Measurements from ENCODE around the gene PABPN1. TPM values are rescaled to one million over a fixed set of nuclear protein-coding genes. Genes with fewer than 3 reads are reported as not detected.

PABPN1 gene
- total RNA-seq, 1 experiment from 2014 or later, result 126 TPM

DNA sequence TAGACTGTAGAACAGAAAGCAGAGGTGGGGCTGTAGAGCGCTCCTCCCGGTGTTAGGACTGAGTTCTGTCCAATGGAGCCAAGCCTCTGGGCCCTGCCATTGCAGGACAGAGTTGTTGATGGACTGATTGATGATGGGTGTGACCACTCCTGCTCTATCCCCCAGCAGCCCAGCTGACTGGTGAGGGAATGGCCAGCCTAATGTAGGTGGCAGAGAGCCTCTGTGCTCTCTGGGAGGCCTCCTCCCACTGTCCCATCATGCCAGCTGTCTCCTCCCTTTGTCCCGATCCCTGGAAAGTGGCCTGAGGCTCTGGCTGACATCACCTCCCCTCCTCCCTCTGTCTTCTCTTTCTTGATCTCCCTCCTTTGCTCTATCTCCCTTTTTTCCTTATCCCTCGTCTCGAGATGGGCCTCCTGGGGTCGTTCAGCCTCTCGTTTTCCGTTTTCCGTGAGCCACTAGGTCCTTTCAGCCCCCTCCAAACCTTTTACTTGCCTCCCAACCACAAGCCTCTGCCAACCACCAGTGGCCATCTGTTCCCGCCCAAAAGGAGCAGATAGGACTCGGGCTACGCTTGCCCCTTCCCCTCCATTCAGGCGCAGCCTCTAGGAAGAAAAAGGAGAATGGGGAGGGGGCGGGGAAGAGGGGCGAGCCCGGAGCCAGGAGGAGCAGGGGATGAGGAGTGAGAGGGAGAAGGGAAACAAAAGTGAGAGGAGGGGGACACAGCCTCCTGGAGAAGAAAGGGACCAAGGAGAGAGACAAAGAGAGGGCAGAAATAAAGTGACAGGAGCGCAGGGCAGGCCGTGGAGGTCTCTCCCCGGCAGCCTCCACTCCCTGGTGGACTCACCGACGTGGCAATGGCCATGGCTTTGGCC is 43.1 kb downstream of the PABPN1 start:
- Histone ChIP-seq H3K9me3 (ENCODE audit: low read length) (no peaks in the 10 kb centered on the region), H3K4me1 (ENCODE audit: low read length) (no peaks in the 10 kb centered on the region), H3K79me2 (ENCODE audit: low read length) (no peaks in the 10 kb centered on the region), H3K36me3 (ENCODE audit: insufficient read depth, low read length) (no peaks in the 10 kb centered on the region), H4K20me1 (ENCODE audit: insufficient read depth, low read depth, low read length) (no peaks in the 10 kb centered on the region), H3K9ac (ENCODE audit: low read length) (no peak overlapping the region), H3K9me2 (replicated peaks; ENCODE audit: insufficient read depth, low read length) (no peaks in the 10 kb centered on the region), H3K4me2 (ENCODE audit: low read depth, low read length, poor library complexity, severe bottlenecking) (no peak overlapping the region), H3K27me3 (ENCODE audit: low read length) (no peaks in the 10 kb centered on the region), H3K4me3 (ENCODE audit: low read length) (no peak overlapping the region), H3K27ac (ENCODE audit: low read length) (no peak overlapping the region), H2AFZ (ENCODE audit: low read length) (no peak overlapping the region)
- DNase-seq, result no peak

DNA sequence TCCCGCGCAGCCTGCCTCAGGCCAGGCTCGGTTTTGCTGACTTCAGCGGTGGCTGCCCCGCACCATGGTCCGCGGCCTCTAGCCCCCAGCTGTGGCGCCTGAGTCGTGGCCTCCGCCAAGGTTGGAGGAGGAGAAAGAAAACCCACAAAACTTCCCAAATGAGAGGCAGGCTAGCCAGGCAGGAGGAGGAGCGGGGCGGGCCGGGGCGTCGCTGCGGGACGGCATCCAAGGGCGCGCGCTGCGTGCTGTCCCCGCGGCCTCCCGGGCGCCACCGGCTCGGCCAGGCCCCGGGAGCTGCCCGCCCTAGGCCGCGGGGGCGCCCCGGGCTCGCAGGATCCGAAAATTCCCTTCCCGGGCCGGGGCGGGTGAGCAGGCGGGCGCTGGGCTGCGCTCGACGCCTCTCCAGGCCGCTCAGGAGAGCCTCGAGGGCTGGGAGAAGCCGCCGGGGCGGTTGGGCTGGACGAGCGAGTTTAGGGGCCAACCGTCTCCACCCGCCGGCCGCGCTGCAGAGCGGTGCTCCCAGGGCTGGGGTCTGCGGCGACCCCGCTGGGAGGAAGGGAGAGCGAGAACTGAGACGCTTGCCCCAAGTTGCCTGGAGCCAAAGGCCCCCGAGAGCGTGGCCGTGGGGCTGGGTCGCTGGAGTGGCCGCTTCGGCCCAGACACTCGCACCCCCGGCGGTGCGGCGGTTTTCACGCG is 43.9 kb downstream of the PABPN1 start, which contains the start of gene EFS:
TSS of gene EFS (minus strand) at position 137 of the 696 bp plus-strand sequence. CDS start 147 bp downstream, outside the sequence.
- Histone ChIP-seq H4K20me1 (ENCODE audit: insufficient read depth, low read depth, low read length) (no peaks in the 10 kb centered on the region), H3K4me3 (ENCODE audit: low read length) (no peak within 1 kb of the TSS), H2AFZ (ENCODE audit: low read length) (no peak within 1 kb of the TSS), H3K27me3 (ENCODE audit: low read length) (no peaks in the 10 kb centered on the region), H3K9me2 (replicated peaks; ENCODE audit: insufficient read depth, low read length) (no peaks in the 10 kb centered on the region), H3K27ac (ENCODE audit: low read length) (no peak within 1 kb of the TSS), H3K4me1 (ENCODE audit: low read length) (no peaks in the 10 kb centered on the region), H3K9ac (ENCODE audit: low read length) (no peak within 1 kb of the TSS), H3K79me2 (ENCODE audit: low read length) (no peaks in the 10 kb centered on the region), H3K4me2 (ENCODE audit: low read depth, low read length, poor library complexity, severe bottlenecking) (no peak within 1 kb of the TSS), H3K36me3 (ENCODE audit: insufficient read depth, low read length) (no peaks in the 10 kb centered on the region), H3K9me3 (ENCODE audit: low read length) (no peaks in the 10 kb centered on the region)
- DNase-seq, result no peak

DNA sequence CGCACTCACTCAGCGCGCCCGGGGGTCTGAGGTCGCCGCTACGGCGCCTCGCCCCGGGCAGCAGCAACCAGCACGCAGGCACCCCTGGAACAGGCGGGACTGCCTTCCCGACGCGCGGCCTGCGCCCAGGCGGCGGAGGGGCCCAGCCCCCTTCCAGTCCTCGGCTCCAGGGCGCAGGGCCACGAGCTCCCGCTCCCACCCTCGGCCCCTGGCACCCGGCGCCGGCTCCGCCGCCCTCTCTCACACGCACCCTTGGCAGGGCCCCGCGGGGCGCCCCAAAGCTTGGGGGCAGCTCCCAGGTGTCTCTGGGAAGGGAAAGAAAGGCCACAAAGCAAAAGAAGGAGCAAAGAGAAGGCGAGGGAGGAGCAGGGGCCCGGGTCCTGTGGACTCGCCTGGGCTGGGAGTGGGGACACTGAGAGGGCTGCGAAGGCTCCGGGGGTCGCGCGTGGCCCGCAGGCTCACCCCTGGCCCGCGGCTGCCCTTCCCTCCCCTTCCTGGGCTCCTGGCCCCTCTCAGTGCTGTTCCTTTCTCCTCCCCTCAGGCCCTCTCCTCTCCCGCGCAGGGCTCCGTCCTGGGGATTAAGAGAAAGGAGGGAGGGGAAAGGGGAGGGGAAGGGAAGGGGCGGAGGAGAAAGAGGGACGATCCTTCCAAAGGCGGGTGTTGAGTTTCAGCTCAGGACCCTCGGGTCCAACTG is 44.6 kb downstream of the PABPN1 start:
- Histone ChIP-seq H3K79me2 (ENCODE audit: low read length) (no peaks in the 10 kb centered on the region), H3K36me3 (ENCODE audit: insufficient read depth, low read length) (no peaks in the 10 kb centered on the region), H3K4me2 (ENCODE audit: low read depth, low read length, poor library complexity, severe bottlenecking) (no peak overlapping the region), H3K9me2 (replicated peaks; ENCODE audit: insufficient read depth, low read length) (no peaks in the 10 kb centered on the region), H2AFZ (ENCODE audit: low read length) (no peak overlapping the region), H3K4me3 (ENCODE audit: low read length) (no peak overlapping the region), H3K9me3 (ENCODE audit: low read length) (no peaks in the 10 kb centered on the region), H4K20me1 (ENCODE audit: insufficient read depth, low read depth, low read length) (no peaks in the 10 kb centered on the region), H3K27me3 (ENCODE audit: low read length) (no peaks in the 10 kb centered on the region), H3K4me1 (ENCODE audit: low read length) (no peaks in the 10 kb centered on the region), H3K27ac (ENCODE audit: low read length) (no peak overlapping the region), H3K9ac (ENCODE audit: low read length) (no peak overlapping the region)
- no peak for DNase-seq

DNA sequence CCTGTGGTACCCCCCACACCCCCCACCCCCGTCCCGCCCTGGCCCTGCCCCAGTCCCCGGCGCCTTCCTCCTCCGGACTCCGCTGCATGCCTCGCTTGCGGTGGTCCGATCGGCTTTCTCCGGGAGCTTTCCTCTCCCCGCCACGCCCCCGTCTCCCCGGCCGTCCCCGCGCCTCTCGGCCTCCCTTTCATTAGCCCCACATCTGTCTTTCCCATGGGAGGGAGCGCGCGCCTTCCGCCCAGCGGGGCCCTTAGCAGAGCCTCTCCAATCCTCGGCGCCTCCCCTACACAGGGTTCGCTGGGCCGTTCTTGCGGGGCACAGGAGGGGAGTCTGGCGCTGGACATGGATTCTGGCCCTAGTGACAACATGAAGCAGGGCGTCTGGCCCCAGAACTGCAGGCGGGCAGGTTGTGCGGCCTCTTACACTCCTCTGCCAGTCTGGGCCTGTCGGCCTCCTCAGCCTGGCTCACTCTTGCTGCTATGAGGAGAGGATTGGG is 45.2 kb downstream of the PABPN1 start:
- no peak overlapping the region for H3K27ac ChIP-seq (ENCODE audit: low read length)
- H3K9ac ChIP-seq (ENCODE audit: low read length), result no peak overlapping the region
- H3K4me3 ChIP-seq (ENCODE audit: low read length), result no peak overlapping the region
- no peaks in the 10 kb centered on the region for H3K4me1 ChIP-seq (ENCODE audit: low read length)
- H2AFZ ChIP-seq (ENCODE audit: low read length), result no peak overlapping the region
- no peaks in the 10 kb centered on the region for H3K36me3 ChIP-seq (ENCODE audit: insufficient read depth, low read length)
- no peaks in the 10 kb centered on the region for H4K20me1 ChIP-seq (ENCODE audit: insufficient read depth, low read depth, low read length)
- no peak overlapping the region for H3K4me2 ChIP-seq (ENCODE audit: low read depth, low read length, poor library complexity, severe bottlenecking)
- H3K79me2 ChIP-seq (ENCODE audit: low read length), result no peaks in the 10 kb centered on the region
- H3K9me3 ChIP-seq (ENCODE audit: low read length), result no peaks in the 10 kb centered on the region
- H3K9me2 ChIP-seq (replicated peaks; ENCODE audit: insufficient read depth, low read length), result no peaks in the 10 kb centered on the region
- no peaks in the 10 kb centered on the region for H3K27me3 ChIP-seq (ENCODE audit: low read length)
- DNase-seq, result no peak

DNA sequence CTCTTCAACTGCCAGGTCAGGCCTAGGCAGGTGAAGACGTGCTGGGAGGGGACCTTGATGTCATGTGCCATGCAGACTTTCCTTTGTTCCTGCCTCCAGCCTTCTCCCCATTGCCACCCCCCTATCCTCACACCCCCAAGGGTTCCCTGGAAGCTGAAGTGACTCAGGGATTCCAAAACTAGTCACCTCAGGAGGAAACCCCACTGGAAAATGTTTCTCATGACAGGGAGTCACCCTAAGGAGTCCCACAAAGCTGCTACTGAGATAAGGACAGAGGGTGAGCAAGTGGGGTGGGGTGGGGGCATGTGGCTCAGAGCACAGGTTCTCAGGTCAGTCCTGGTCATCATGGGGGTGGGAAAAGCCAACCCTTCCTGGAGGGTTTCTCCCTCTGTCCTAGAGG is 49.0 kb downstream of the PABPN1 start:
- no peak overlapping the region for H3K27ac ChIP-seq (ENCODE audit: low read length)

DNA sequence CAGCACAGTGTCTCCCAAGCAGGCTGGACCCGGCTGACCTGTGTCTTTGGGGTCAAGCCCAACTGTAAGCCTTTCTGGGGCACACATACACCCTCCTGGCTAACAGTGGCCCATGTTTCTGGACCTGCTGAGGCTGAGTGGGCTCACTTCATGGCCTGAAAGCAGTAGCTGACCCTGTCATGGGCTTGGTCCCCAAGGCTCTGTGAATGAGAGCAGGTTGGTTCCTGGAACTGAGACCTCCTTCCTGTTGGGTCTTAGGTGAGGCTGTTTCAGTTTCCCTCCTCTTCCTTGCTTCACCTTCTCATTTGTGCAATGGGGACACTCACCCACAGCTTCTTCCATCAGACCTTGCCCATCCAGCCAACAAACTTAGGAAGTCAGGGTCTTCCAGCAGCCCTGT is 50.6 kb downstream of the PABPN1 start:
- no peak overlapping the region for H2AFZ ChIP-seq (ENCODE audit: low read length)
- H3K27ac ChIP-seq (ENCODE audit: low read length), result no peak overlapping the region
- no peaks in the 10 kb centered on the region; the same call in 1 of the 2 replicates for H4K20me1 ChIP-seq (ENCODE audit: insufficient read depth, low read depth, low read length)
- no peak overlapping the region for H3K4me2 ChIP-seq (ENCODE audit: low read depth, low read length, poor library complexity, severe bottlenecking)
- no peaks in the 10 kb centered on the region for H3K9me2 ChIP-seq (replicated peaks; ENCODE audit: insufficient read depth, low read length)
- H3K4me1 ChIP-seq (ENCODE audit: low read length), result no peaks in the 10 kb centered on the region
- no peaks in the 10 kb centered on the region for H3K27me3 ChIP-seq (ENCODE audit: low read length)
- H3K9me3 ChIP-seq (ENCODE audit: low read length), result no peaks in the 10 kb centered on the region
- no peaks in the 10 kb centered on the region for H3K36me3 ChIP-seq (ENCODE audit: insufficient read depth, low read length)
- H3K79me2 ChIP-seq (ENCODE audit: low read length), result no peaks in the 10 kb centered on the region
- no peak overlapping the region for H3K4me3 ChIP-seq (ENCODE audit: low read length)
- DNase-seq, result no peak
- no peak overlapping the region for H3K9ac ChIP-seq (ENCODE audit: low read length)

More for the DNA sequence above, 49.0 kb downstream of the PABPN1 start:
- H3K4me1 ChIP-seq (ENCODE audit: low read length), result no peaks in the 10 kb centered on the region
- no peak overlapping the region for H3K4me2 ChIP-seq (ENCODE audit: low read depth, low read length, poor library complexity, severe bottlenecking)
- no peaks in the 10 kb centered on the region; the same call in 1 of the 2 replicates for H4K20me1 ChIP-seq (ENCODE audit: insufficient read depth, low read depth, low read length)
- DNase-seq, result no peak
- no peaks in the 10 kb centered on the region for H3K9me2 ChIP-seq (replicated peaks; ENCODE audit: insufficient read depth, low read length)
- no peaks in the 10 kb centered on the region for H3K79me2 ChIP-seq (ENCODE audit: low read length)
- H3K27me3 ChIP-seq (ENCODE audit: low read length), result no peaks in the 10 kb centered on the region
- H3K4me3 ChIP-seq (ENCODE audit: low read length), result no peak overlapping the region
- H3K9me3 ChIP-seq (ENCODE audit: low read length), result no peaks in the 10 kb centered on the region
- no peak overlapping the region for H2AFZ ChIP-seq (ENCODE audit: low read length)
- no peak overlapping the region for H3K9ac ChIP-seq (ENCODE audit: low read length)
- H3K36me3 ChIP-seq (ENCODE audit: insufficient read depth, low read length), result no peaks in the 10 kb centered on the region

DNA sequence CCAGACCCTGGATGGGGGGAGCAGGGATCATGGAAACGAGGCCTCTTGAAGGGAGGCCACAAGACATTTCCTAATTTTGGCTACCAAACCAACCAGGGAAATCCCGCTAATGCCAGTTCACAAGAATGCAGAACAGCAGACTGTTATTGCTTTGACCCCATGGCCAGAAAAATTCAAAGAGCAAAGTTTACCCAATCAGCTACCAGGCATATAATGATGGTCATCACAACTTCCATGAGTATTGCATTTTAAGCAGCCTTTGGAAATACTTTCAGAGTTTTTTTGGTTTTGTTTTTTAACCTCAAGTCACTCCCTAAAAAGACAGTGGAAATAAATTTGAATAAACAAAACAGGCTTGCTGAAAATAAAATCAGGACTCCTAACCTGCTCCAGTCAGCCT is 51.3 kb downstream of the PABPN1 start, which contains the start of gene IL25:
TSS of gene IL25 (plus strand) at position 301 of the 400 bp plus-strand sequence.
- Histone ChIP-seq H3K9me3 (ENCODE audit: low read length) (no peaks in the 10 kb centered on the region), H3K27me3 (ENCODE audit: low read length) (no peaks in the 10 kb centered on the region), H3K79me2 (ENCODE audit: low read length) (no peaks in the 10 kb centered on the region), H4K20me1 (ENCODE audit: insufficient read depth, low read depth, low read length) (no peaks in the 10 kb centered on the region; the same call in 1 of the 2 replicates), H3K27ac (ENCODE audit: low read length) (no peak within 1 kb of the TSS), H2AFZ (ENCODE audit: low read length) (no peak within 1 kb of the TSS), H3K9me2 (replicated peaks; ENCODE audit: insufficient read depth, low read length) (no peaks in the 10 kb centered on the region), H3K4me1 (ENCODE audit: low read length) (no peaks in the 10 kb centered on the region), H3K4me2 (ENCODE audit: low read depth, low read length, poor library complexity, severe bottlenecking) (no peak within 1 kb of the TSS), H3K4me3 (ENCODE audit: low read length) (no peak within 1 kb of the TSS), H3K36me3 (ENCODE audit: insufficient read depth, low read length) (no peaks in the 10 kb centered on the region), H3K9ac (ENCODE audit: low read length) (no peak within 1 kb of the TSS)
- no peak for DNase-seq

DNA sequence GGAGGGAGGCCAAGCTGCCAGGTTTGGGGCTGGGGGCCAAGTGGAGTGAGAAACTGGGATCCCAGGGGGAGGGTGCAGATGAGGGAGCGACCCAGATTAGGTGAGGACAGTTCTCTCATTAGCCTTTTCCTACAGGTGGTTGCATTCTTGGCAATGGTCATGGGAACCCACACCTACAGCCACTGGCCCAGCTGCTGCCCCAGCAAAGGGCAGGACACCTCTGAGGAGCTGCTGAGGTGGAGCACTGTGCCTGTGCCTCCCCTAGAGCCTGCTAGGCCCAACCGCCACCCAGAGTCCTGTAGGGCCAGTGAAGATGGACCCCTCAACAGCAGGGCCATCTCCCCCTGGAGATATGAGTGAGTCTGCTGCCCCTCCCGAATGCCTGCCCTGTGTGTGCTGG is 51.8 kb downstream of the PABPN1 start:
- H3K9ac ChIP-seq (ENCODE audit: low read length), result no peak overlapping the region
- H3K79me2 ChIP-seq (ENCODE audit: low read length), result no peaks in the 10 kb centered on the region

More for the DNA sequence above, 51.8 kb downstream of the PABPN1 start:
- Histone ChIP-seq H3K4me2 (ENCODE audit: low read depth, low read length, poor library complexity, severe bottlenecking) (no peak overlapping the region), H3K4me1 (ENCODE audit: low read length) (no peaks in the 10 kb centered on the region), H3K9me2 (replicated peaks; ENCODE audit: insufficient read depth, low read length) (no peaks in the 10 kb centered on the region), H3K27ac (ENCODE audit: low read length) (no peak overlapping the region), H2AFZ (ENCODE audit: low read length) (no peak overlapping the region), H3K36me3 (ENCODE audit: insufficient read depth, low read length) (no peaks in the 10 kb centered on the region), H3K4me3 (ENCODE audit: low read length) (no peak overlapping the region), H3K9me3 (ENCODE audit: low read length) (no peaks in the 10 kb centered on the region), H4K20me1 (ENCODE audit: insufficient read depth, low read depth, low read length) (no peaks in the 10 kb centered on the region; the same call in 1 of the 2 replicates), H3K27me3 (ENCODE audit: low read length) (no peaks in the 10 kb centered on the region)
- DNase-seq, result no peak
